Astrocyte of the cerebellum (primary cell): Measurements from ENCODE around the gene HIVEP3.

Experiments used
- DNase-seq: peaks from one replicate; pipeline ENCODE4 v3.0.0-alpha.2; 2011; ENCODE audit warnings: low read depth
- H3K4me3 ChIP-seq: 2 replicates; pipeline ENCODE4 v1.5.1; 2011; ENCODE audit warnings: mild to moderate bottlenecking, low read depth, low read length, moderate library complexity
- in situ Hi-C: cut with HindIII; loops from 2 replicates; pipeline ENCODE4 v1.10.0; 2017; ENCODE audit warnings: low sequenced_read_pairs
- TF ChIP-seq, protein P1 (sequence below): IDR thresholded peaks from 2 replicates; pipeline ENCODE4 v1.5.1; 2012; ENCODE audit warnings: low read length, low read depth, moderate library complexity, mild to moderate bottlenecking; ENCODE audit errors: missing control alignments

Gene HIVEP3

DNA sequence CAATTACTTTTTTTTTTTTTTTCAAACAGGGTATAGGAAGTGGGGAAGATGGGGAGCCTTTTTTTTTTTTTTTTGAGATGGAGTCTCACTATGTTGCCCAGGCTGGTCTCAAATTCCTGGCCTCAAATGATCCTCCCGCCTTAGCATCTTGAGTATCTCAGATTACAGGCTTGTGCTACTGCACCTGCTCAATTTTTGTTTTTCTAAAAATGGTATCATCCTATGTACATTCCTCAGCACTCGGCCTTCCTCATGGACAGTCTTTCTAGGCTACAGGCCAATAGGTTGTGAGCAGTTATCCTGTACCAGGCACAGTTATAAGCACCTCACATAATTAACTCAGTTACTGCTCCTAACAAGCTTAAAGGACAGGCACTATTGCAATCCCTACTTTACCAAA, 302.2 kb downstream of the HIVEP3 start:
- no peak for DNase-seq
- in situ Hi-C loops = no loop called here
- no peak overlapping the region for H3K4me3 ChIP-seq
- TF ChIP-seq, protein P1, sequence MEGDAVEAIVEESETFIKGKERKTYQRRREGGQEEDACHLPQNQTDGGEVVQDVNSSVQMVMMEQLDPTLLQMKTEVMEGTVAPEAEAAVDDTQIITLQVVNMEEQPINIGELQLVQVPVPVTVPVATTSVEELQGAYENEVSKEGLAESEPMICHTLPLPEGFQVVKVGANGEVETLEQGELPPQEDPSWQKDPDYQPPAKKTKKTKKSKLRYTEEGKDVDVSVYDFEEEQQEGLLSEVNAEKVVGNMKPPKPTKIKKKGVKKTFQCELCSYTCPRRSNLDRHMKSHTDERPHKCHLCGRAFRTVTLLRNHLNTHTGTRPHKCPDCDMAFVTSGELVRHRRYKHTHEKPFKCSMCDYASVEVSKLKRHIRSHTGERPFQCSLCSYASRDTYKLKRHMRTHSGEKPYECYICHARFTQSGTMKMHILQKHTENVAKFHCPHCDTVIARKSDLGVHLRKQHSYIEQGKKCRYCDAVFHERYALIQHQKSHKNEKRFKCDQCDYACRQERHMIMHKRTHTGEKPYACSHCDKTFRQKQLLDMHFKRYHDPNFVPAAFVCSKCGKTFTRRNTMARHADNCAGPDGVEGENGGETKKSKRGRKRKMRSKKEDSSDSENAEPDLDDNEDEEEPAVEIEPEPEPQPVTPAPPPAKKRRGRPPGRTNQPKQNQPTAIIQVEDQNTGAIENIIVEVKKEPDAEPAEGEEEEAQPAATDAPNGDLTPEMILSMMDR = no peak

DNA sequence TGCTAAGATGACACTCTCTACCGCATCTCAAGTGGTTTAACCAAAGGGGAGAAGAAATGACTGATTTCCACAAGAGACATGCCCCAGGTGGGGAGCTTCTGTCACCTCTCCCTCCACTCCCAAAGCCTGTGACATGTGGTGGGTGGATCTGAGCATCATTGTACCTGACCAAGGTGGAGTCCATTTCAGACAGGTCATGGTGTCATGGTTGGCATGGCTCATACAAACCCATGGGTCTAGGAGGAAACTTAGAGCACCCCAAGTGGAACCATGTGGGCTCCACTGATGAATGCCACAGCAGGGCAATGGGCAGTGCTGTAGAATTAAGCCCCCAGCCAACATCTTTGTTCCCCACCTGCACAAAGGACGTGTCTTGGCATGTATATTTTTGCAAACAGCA, 302.7 kb downstream of the HIVEP3 start:
- in situ Hi-C loops = no loop called here
- H3K4me3 ChIP-seq = no peak overlapping the region
- DNase-seq = no peak
- TF ChIP-seq, protein P1 = no peak

DNA sequence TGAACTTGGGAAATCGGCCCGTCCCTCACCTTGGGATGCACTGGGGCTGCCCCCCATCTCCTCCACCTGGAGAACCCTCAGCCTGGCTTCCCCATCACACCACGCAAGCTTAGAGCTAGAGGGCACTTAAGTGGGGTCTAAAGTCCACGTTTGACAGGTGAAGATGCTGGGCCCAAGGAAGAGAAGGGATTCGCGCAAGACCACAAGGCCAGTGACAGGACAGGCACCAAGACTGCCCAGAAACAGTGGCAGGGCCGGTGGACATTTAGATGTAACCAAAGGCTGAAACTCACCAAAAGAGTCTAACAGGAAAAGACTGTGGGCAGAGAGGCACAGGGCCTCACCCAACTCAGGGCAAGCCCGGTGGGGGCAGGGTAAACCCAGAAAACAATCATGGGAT, 303.4 kb downstream of the HIVEP3 start:
- in situ Hi-C loops = no loop called here
- TF ChIP-seq, protein P1 = no peak
- no peak for DNase-seq
- no peak overlapping the region for H3K4me3 ChIP-seq

DNA sequence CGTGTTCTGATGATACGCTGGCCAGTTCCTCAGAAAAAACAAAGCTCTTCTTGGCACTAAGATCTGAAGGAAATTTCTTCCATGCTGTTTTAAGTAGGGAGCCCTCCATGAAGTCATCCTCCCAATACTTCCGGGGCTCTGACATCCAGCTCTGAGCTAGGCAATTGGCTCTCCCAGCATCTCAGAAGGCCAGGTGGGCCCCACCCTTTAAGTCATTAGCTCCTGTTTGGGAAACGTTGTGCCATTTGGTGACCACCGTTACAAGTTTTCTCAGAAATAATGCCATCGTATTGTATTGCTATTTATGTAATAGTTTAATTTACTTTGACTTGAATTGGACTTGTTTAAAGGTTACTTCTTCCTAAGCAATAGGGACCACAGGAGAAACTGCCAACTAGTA, 303.9 kb downstream of the HIVEP3 start:
- TF ChIP-seq, protein P1 = no peak
- in situ Hi-C loops = no loop called here
- H3K4me3 ChIP-seq = no peak overlapping the region
- DNase-seq = no peak

DNA sequence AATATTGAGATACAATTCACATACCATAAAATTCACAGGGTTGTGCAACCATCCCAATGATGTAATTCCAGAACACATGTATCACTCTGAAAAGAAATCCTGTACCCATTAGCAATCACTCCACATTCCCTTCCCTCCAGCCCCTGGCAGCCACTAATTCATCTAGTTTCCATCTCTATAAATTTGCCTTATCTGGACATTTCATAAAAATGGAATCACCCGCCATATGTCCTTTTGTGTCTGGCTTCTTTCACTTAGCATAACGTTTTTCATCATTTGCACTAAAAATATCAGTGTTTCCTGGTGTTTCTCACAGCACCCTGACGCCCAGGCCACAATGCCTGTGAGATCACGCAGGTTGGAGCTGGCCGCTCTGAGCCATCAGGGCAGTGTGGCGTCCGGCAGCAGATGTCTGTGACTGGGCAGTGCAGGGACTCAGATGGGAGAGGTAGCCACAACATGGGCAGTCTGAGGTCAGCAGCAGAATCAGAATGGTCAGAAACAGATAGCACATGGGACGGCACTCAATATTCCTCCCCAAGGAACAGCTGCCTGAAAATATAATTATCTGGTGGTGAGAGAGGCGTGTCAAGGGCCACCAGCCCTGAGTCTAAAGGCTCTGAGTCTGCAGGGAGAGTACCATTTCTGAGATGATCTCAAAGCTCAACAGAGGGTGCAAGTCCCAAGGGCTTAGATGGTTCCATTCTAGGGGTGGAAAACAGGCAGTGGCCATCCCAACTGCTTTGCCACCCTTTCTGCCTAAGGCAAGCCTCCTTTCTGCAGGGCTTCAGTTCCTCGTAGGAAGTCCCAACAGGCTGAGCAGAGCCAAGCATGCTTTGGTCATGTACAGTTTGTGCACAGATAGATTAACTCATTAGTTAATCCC, 304.8 kb downstream of the HIVEP3 start:
- in situ Hi-C loops = no loop called here
- H3K4me3 ChIP-seq = no peak overlapping the region
- TF ChIP-seq, protein P1 = no peak
- no peak for DNase-seq

DNA sequence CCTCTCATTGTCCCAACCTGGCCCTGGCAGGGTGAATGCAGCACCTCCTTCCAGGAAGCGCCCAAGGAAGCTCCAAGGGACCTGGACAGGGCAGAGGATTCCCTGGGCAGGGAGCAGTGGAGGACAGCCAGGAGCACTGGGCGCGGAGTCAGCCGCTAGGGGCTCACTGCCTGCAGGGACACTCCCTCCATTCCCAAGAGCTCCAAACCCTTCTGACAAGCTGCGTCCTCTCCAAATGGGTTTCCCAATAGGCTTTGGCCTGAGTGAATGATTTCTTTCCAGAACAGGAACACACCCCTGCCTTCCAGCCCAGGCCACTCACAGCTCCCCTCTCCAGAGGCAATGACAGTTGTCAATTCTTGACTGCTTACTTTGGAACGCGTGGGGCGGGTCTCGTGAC, 305.8 kb downstream of the HIVEP3 start:
- TF ChIP-seq, protein P1 = no peak
- no peak overlapping the region for H3K4me3 ChIP-seq
- DNase-seq = no peak
- in situ Hi-C loops = no loop called here
